HAP-1 (cell line): ENCODE data around the gene TMEM205.
A peak's percentile ranks its signal among the peaks of the same experiment; 100 is the strongest.
"Not testable (repeated sequence)": the region's sequence is repeated elsewhere in the genome, so short reads cannot be mapped to it uniquely, and the experiment has no call there.

Experiments used
- DNase-seq, 2 experiments: peaks; one replicate each; pipeline ENCODE4 v3.0.0-alpha.2; 2016 to 2020; ENCODE audit warnings: low spot score in 2 of 2
- H3K27me3 ChIP-seq: fragments of 250-450 bp; sonication (Bioruptor Pico); 2 replicates; pipeline ENCODE4 v1.5.1; 2020; ENCODE audit warnings: low read depth, mild to moderate bottlenecking, moderate library complexity
- H3K36me3 ChIP-seq: fragments of 250-450 bp; sonication (Bioruptor Pico); replicated peaks from 2 replicates; pipeline ENCODE4 v1.5.1; 2020; ENCODE audit warnings: mild to moderate bottlenecking
- H3K4me1 ChIP-seq: fragments of 250-450 bp; sonication (Bioruptor Pico); 2 replicates; pipeline ENCODE4 v1.5.1; 2020; ENCODE audit warnings: mild to moderate bottlenecking
- H3K4me3 ChIP-seq: fragments of 250-450 bp; sonication (Bioruptor Pico); 2 replicates; pipeline ENCODE4 v1.5.1; 2020; ENCODE audit warnings: mild to moderate bottlenecking, moderate library complexity
- H3K9me3 ChIP-seq: fragments of 250-450 bp; sonication (Bioruptor Pico); 2 replicates; pipeline ENCODE4 v1.5.1; 2020; ENCODE audit warnings: mild to moderate bottlenecking, moderate library complexity
- in situ Hi-C: fragments of 300-500 bp; cut with MboI; formaldehyde crosslinking; loops from 3 replicates; pipeline ENCODE4 v1.14.3; 2020; ENCODE audit warnings: low sequenced_read_pairs, inconsistent platforms, mixed read lengths

The TMEM205 gene

GRCh38 chr19:11346104-11346940, at the start of gene TMEM205, which contains the start of gene CCDC159:
TSS of gene TMEM205 (minus strand) at chr19:11346268. CDS start at chr19:11345619, 649 bp downstream.
TSS of gene CCDC159 (plus strand) at chr19:11346519. CDS start at chr19:11346607, 88 bp downstream.
- in situ Hi-C loops: no loop called here
- DNase-seq: peak; percentile 98 to 99

DNA sequence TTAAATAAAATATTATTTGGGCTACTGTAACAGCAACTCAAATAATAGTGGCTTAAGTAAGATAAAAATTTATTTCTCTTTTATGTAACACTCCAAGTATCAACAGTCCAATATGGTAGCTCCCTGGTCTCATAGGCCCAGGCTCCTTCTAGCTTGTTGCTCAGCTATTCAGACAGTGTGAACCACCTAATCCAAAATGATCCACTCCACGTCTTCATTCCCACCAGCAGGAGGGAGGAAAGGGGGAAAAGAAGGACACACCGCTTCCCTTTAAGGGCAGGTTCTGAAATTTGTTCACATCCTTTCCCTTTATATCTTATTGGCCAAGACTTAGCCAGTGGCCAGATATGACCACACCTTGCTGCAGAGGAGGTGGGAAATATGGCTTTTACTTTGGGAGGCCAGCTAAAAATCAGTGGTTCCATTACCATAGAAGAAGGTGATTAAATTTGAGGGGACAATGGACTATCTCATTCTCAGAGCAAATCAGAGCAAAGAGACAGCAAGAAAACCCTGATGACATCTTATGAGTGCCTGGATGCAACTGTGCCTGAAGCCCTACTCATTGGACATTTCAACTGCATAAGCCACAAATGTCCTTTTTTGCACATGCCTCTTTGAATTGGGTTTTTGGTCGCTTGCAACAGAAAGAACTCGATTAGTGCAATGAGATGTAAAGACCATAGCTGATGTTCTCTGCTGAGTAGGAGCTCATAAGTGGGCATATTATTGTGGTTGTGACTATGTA, 45.0 kb upstream of the TMEM205 start:
- no peak for DNase-seq
- H3K36me3 ChIP-seq: no peaks in the 10 kb centered on the region
- H3K9me3 ChIP-seq: no peaks in the 10 kb centered on the region
- no peak overlapping the region for H3K4me3 ChIP-seq
- no peaks in the 10 kb centered on the region for H3K27me3 ChIP-seq
- in situ Hi-C loops: no loop called here
- no peaks in the 10 kb centered on the region for H3K4me1 ChIP-seq

More at GRCh38 chr19:11346104-11346940, at the start of gene TMEM205, which contains the start of gene CCDC159:
- Histone ChIP-seq H3K9me3 (peaks cover 2% of the 10 kb centered on the region; the same call in 1 of the 2 replicates), H3K27me3 (no peaks in the 10 kb centered on the region), H3K36me3 (no peaks in the 10 kb centered on the region; the same call in 1 of the 2 replicates), H3K4me3 (peak within 1 kb of the TSS; percentile 70), H3K4me1 (peaks cover 10% of the 10 kb centered on the region)

DNA sequence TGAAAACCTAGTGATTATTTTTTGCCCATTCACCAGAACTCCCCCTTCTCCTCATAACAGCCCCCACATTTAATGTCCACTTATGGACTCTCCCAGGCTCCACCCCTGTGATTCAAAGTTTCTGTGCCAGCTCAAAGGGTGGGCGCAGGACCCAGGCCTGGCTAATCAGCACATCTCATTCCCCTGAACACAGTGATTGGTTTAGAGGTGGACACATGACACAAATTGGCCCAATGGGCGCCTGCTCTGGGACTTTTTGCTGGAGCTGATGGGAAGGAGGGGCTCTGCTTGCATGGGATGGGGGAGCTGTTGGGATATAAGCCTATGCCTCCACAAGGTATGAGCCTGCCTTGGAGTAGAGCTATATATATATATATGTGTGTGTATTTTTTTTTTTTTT, 44.3 kb upstream of the TMEM205 start:
- H3K36me3 ChIP-seq: no peaks in the 10 kb centered on the region
- in situ Hi-C loops: no loop called here

GRCh38 chr19:11387162-11388034, 41.3 kb upstream of the TMEM205 start:
- no peak for DNase-seq
- H3K27me3 ChIP-seq: no peaks in the 10 kb centered on the region
- in situ Hi-C loops: no loop called here
- no peaks in the 10 kb centered on the region for H3K9me3 ChIP-seq
- no peak overlapping the region for H3K4me3 ChIP-seq
- no peaks in the 10 kb centered on the region for H3K36me3 ChIP-seq
- peaks cover 7% of the 10 kb centered on the region for H3K4me1 ChIP-seq

More for the DNA sequence above, 44.3 kb upstream of the TMEM205 start:
- no peak for DNase-seq
- Histone ChIP-seq H3K27me3 (no peaks in the 10 kb centered on the region), H3K9me3 (no peaks in the 10 kb centered on the region), H3K4me1 (no peaks in the 10 kb centered on the region), H3K4me3 (no peak overlapping the region)

DNA sequence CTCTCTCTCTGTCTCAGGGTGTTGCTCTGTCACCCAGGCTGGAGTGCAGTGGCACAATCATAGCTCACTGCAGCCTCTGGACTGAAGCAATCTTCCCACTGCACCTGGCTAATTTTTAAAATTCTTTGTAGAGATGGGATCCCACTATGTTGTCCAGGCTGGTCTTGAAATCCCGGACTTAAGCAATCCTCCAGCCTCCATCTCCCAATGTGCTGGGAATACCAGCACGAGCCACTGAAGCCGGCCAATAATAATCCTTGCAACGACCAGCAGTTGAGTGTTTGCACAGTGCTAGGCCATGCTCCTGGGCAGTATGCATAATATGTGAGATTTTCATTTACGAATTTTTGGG, 38.7 kb upstream of the TMEM205 start:
- DNase-seq: no peak
- Histone ChIP-seq H3K36me3 (no peaks in the 10 kb centered on the region), H3K4me3 (no peak overlapping the region), H3K4me1 (peaks cover 16% of the 10 kb centered on the region), H3K27me3 (no peaks in the 10 kb centered on the region), H3K9me3 (no peaks in the 10 kb centered on the region)
- in situ Hi-C loops: no loop called here

- H3K27me3 ChIP-seq: no peaks in the 10 kb centered on the region
- peak overlapping the region; percentile 30 for H3K4me3 ChIP-seq
- DNase-seq: no peak
- no peaks in the 10 kb centered on the region for H3K36me3 ChIP-seq
- in situ Hi-C loops: no loop called here
- H3K4me1 ChIP-seq: peaks cover 16% of the 10 kb centered on the region
- H3K9me3 ChIP-seq: no peaks in the 10 kb centered on the region
Measured at GRCh38 chr19:11383706-11384048, 37.6 kb upstream of the TMEM205 start.

GRCh38 chr19:11382898-11383705, 37.0 kb upstream of the TMEM205 start:
- H3K36me3 ChIP-seq: no peaks in the 10 kb centered on the region
- peaks cover 16% of the 10 kb centered on the region for H3K4me1 ChIP-seq
- in situ Hi-C loops: no loop called here
- peak in 1 of 2 experiments; percentile 69 for DNase-seq
- no peaks in the 10 kb centered on the region for H3K27me3 ChIP-seq
- no peaks in the 10 kb centered on the region for H3K9me3 ChIP-seq
- peak overlapping the region; percentile 30 for H3K4me3 ChIP-seq

DNA sequence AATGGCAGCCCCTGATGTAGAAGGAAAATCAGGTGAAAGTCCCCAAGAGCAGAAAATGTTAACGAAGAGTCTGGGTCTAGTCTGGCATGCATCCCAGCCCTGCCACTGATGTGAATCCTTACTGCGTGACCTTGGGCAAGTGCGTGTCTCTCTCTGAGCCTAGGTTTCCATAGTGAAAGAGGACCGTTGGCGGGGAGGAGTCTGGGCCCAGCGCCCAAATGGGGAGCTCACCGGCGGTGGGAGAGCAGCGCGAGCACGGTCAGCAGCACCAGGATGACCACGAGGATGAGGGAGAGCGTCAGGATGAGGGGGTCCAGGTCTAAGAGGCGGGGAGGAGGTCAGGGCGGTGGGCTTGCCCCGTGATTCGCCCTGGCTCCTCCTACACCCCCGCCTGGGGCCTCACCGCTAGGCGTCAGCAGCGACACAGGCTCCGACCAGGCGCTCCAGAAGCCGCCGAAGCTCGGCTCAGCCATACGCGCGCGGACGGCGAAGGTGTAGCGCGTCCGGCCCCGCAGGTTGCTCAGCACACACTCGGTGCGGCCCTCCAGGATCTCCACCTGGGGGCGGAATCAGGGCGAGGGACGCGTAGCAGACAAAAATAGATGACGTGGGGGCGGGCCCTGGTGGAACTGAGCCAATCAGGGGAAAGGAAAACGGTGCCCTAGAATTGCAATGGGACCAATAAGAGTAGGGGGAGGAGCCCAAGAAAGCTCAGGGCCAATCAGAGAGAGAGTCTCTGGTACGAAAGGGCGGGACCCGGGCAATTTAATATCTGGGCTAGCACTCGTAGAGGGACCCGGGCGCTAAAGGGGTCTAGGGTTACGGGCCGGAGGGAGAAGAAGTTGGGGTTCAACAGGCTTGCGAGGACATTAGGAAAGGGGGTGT, 34.8 kb upstream of the TMEM205 start:
- Histone ChIP-seq H3K27me3 (no peaks in the 10 kb centered on the region), H3K9me3 (no peaks in the 10 kb centered on the region), H3K4me1 (peaks cover 22% of the 10 kb centered on the region), H3K36me3 (peaks cover 6% of the 10 kb centered on the region; the same call in 1 of the 2 replicates), H3K4me3 (peak overlapping the region; percentile 52)
- peak; percentile 98 to 99 for DNase-seq
- in situ Hi-C loops: no loop called here

- no peak for DNase-seq
- Histone ChIP-seq H3K4me3 (peak overlapping the region; percentile 52), H3K9me3 (no peaks in the 10 kb centered on the region), H3K36me3 (peaks cover 6% of the 10 kb centered on the region; the same call in 1 of the 2 replicates), H3K4me1 (peaks cover 27% of the 10 kb centered on the region), H3K27me3 (no peaks in the 10 kb centered on the region)
- in situ Hi-C loops: no loop called here
Measured at GRCh38 chr19:11379857-11380350, 33.8 kb upstream of the TMEM205 start.

DNA sequence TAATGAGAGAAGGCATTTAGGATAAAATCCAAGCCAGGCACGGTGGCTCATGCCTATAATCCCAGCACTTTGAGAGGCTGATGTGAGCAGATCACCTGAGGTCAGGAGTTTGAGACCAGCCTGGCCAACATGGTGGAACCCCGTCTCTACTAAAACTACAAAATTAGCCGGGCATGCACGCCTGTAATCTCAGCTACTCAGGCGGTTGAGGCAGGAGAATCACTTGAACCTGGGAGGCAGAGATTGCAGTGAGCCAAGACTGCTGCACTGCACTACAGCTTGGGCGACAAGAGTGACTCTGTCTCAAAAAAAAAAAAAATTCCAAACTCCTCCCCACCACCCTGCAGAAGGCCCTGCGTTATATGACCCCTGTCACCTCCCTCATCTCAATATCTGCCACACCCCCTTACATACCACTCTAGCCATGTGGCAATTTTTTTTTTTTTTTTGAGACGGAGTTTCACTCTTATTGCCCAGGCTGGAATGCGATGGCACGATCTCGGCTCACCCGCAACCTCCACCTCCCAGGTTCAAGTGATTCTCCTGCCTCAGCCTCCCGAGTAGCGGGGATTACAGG, 33.3 kb upstream of the TMEM205 start:
- in situ Hi-C loops, DNase-seq, H3K4me3 ChIP-seq, H3K9me3 ChIP-seq, H3K27me3 ChIP-seq, H3K36me3 ChIP-seq: not testable (repeated sequence)
- peaks cover 27% of the 10 kb centered on the region for H3K4me1 ChIP-seq

DNA sequence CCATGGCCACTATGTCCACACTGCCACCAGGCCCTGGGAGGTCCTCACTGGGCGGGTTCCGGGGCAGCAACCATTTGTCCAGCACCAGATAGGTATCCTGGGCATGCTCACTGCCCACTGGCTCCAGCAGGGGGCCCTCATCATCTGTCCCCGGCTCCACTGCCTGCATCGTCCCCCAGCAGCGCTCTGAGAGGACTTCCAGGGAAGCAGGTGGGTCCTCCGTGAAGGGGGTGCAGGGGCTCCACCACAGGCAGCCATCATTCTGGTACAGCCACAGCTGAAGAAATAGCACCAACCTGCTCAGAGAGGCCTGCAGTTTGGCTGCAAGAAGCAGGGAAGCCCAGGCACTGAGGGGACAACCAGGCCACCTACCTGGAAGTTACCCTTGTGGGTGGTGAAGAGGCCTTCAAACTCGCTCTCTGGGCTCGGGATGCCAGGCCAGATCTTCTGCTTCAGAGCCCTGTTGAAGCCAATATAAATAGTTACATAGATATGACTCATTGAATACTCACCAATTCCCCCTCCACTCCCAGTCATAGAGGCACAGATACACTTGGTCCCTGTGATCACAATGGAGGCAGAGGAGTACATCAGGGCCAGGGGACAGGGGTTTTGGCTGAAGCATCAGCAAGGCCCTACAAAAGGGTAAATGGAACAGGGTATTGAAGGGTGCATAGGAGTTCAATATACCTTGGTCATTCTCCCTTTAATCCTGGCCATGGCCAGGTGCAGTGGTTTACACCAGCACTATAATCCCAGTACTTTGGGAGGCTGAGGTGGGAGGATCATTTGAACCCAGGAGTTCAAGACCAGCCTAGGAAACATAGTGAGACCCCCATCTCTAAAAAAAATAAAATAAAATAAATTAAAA, 32.5 kb upstream of the TMEM205 start:
- in situ Hi-C loops: no loop called here
- peaks cover 6% of the 10 kb centered on the region; the same call in 1 of the 2 replicates for H3K36me3 ChIP-seq
- H3K4me3 ChIP-seq: no peak overlapping the region
- no peaks in the 10 kb centered on the region for H3K27me3 ChIP-seq
- no peaks in the 10 kb centered on the region for H3K9me3 ChIP-seq
- DNase-seq: peak; percentile 34 to 79
- peaks cover 33% of the 10 kb centered on the region for H3K4me1 ChIP-seq
